B cell (primary cell): Measurements from ENCODE around the gene AXIN1. TPM values are rescaled to one million over a fixed set of nuclear protein-coding genes. Genes with fewer than 3 reads are reported as not detected.

ENCODE experiments used
- ATAC-seq: fragments of 200-7000 bp; cut with Tn5 transposase; one replicate; pipeline ENCODE4 v1.10.0; 2021; ENCODE audit warnings: low read depth, mild to moderate bottlenecking, moderate number of reproducible peaks, moderate library complexity
- CTCF ChIA-PET: fragments of 350-600 bp; sonication (Branson Sonifier 250); formaldehyde crosslinking; loops from one replicate; lab custom pipeline; 2021; ENCODE audit warnings: antibody characterized with exemption, inconsistent platforms; lab: Charles Lee
- POLR2A ChIA-PET: fragments of 350-600 bp; sonication (Branson Sonifier 250); formaldehyde crosslinking; loops from one replicate; lab custom pipeline; 2021; ENCODE audit warnings: antibody characterized with exemption; lab: Charles Lee
- DNase-seq: peaks from one replicate; pipeline ENCODE4 v3.0.0; 2013
- H2AFZ ChIP-seq: 2 replicates; pipeline ENCODE4 v1.6.1; 2012; ENCODE audit warnings: mild to moderate bottlenecking, low read depth, low read length; ENCODE audit not compliant: insufficient read depth, poor library complexity, severe bottlenecking
- H3K27ac ChIP-seq, 2 donors: 1 replicate in 1 of 2; 2 replicates in 1 of 2; pipeline ENCODE4 v1.5.1; 2012 to 2013; ENCODE audit warnings: low read length in 2 of 2, mild to moderate bottlenecking in 2 of 2, moderate library complexity in 1 of 2
- H3K27me3 ChIP-seq, 4 experiments: fragments of 200-600 bp in 1 of 4; sonication (generic) in 1 of 4; replicated peaks in 1 of 4; 1 replicate in 2 of 4; 2 replicates in 2 of 4; pipeline versions ENCODE4 v1.6.1 to v1.7.0; 2013 to 2016; ENCODE audit warnings: low read length in 3 of 4, mild to moderate bottlenecking in 2 of 4, mixed read lengths in 1 of 4, moderate library complexity in 1 of 4; ENCODE audit not compliant: insufficient read depth in 4 of 4, control insufficient read depth in 3 of 4; ENCODE audit errors: control extremely low read depth in 1 of 4
- H3K36me3 ChIP-seq, 2 experiments: replicated peaks in 1 of 2; 1 replicate in 1 of 2; 2 replicates in 1 of 2; pipeline versions ENCODE4 v1.6.1 to v1.7.1; 2013; ENCODE audit warnings: low read length in 1 of 2; ENCODE audit not compliant: insufficient read depth in 2 of 2, control insufficient read depth in 1 of 2; ENCODE audit errors: control extremely low read depth in 1 of 2, extremely low read depth in 1 of 2
- H3K4me1 ChIP-seq, 2 donors: fragments of 200-600 bp in 1 of 2; sonication (generic) in 1 of 2; 1 replicate in 1 of 2; 2 replicates in 1 of 2; pipeline versions ENCODE4 v1.5.1 to v1.6.1; 2013 to 2017; ENCODE audit warnings: low read length in 2 of 2; ENCODE audit not compliant: control insufficient read depth in 2 of 2, insufficient read depth in 2 of 2
- H3K4me2 ChIP-seq: replicated peaks from 2 replicates; pipeline ENCODE3; 2012; ENCODE audit warnings: mild to moderate bottlenecking, low read depth, low read length; ENCODE audit not compliant: poor library complexity, severe bottlenecking
- H3K4me3 ChIP-seq, 5 experiments: fragments of 200-600 bp in 1 of 5; sonication (generic) in 1 of 5; 1 replicate in 3 of 5; 2 replicates in 2 of 5; pipeline versions ENCODE4 v1.5.1 to v1.7.0; 2011 to 2016; ENCODE audit warnings: low read length in 4 of 5, mild to moderate bottlenecking in 4 of 5, low read depth in 2 of 5, control low read depth in 1 of 5, moderate library complexity in 1 of 5; ENCODE audit not compliant: insufficient read depth in 1 of 5; ENCODE audit errors: control extremely low read depth in 1 of 5, extremely low read depth in 1 of 5
- H3K79me2 ChIP-seq: fragments of 200-600 bp; sonication (generic); one replicate; pipeline ENCODE4 v1.6.0; 2016; ENCODE audit warnings: low read length; ENCODE audit not compliant: control insufficient read depth, insufficient read depth
- H3K9ac ChIP-seq: fragments of 200-600 bp; sonication (generic); 2 replicates; pipeline ENCODE4 v1.6.1; 2017; ENCODE audit warnings: mild to moderate bottlenecking, low read length, moderate library complexity
- H3K9me3 ChIP-seq, 3 donors: one replicate each; pipeline versions ENCODE4 v1.6.1 to v1.7.1; 2013; ENCODE audit warnings: low read length in 2 of 3; ENCODE audit not compliant: control insufficient read depth in 2 of 3, insufficient read depth in 1 of 3; ENCODE audit errors: control extremely low read depth in 1 of 3
- H4K20me1 ChIP-seq: 2 replicates; pipeline ENCODE4 v1.6.0; 2012; ENCODE audit warnings: mild to moderate bottlenecking, low read length; ENCODE audit not compliant: insufficient read depth, control insufficient read depth, poor library complexity, severe bottlenecking
- H3K27ac Mint-ChIP-seq: one replicate; pipeline ENCODE4 v1.8.0; 2021; ENCODE audit warnings: mixed read lengths
- H3K27me3 Mint-ChIP-seq: one replicate; pipeline ENCODE4 v1.8.0; 2021; ENCODE audit warnings: mixed read lengths
- H3K4me1 Mint-ChIP-seq: one replicate; pipeline ENCODE4 v1.8.0; 2021; ENCODE audit warnings: mixed read lengths
- H3K4me3 Mint-ChIP-seq: one replicate; pipeline ENCODE4 v1.8.0; 2021; ENCODE audit warnings: mixed read lengths
- H3K9me3 Mint-ChIP-seq: one replicate; pipeline ENCODE4 v1.8.0; 2022; ENCODE audit warnings: mixed read lengths; ENCODE audit not compliant: insufficient read depth
- CTCF ChIP-seq: fragments of 200-600 bp; IDR thresholded peaks from one replicate; pipeline ENCODE4 v1.8.0; 2022; ENCODE audit warnings: antibody characterized with exemption, mild to moderate bottlenecking
- EZH2 ChIP-seq: IDR thresholded peaks from 2 replicates; pipeline ENCODE4 v1.6.1; 2012; ENCODE audit warnings: borderline replicate concordance, low read depth, mild to moderate bottlenecking, moderate library complexity, low read length; ENCODE audit not compliant: insufficient read depth, poor library complexity, severe bottlenecking
- WGBS: methylation state at CpG from one replicate; pipeline ENCODE4 v1.1.5; 2013; ENCODE audit warnings: missing lambda C conversion rate; ENCODE audit not compliant: insufficient coverage; 5-methylcytosine and 5-hydroxymethylcytosine counted together
- intact Hi-C: fragments of 100-400 bp; cut with micrococcal nuclease; formaldehyde crosslinking; loops from one replicate; pipeline ENCODE4 v1.10.0; 2022
- polyA plus RNA-seq: library from polyadenylated mRNA; depleted of rRNA; stranded (reverse); fragments of >200 nt; gene quantifications from 2 replicates; pipeline ENCODE4 v1.2.3, GENCODE V29; 2012
- total RNA-seq, 2 donors: library from RNA; stranded (reverse); fragments of 120-200 nt in 1 of 2; gene quantifications; 1 replicate in 1 of 2; 2 replicates in 1 of 2; pipeline versions ENCODE4 v1.2.3 to v1.2.4, GENCODE V29; 2013 to 2022

The AXIN1 gene
- total and polyA plus RNA-seq, 2 donors (not counting 1 experiment from before 2014, with no cell fraction given) = 39.0 to 40.8 TPM

- no peak overlapping the region for H2AFZ ChIP-seq
- H3K79me2 ChIP-seq = peaks cover 45% of the 10 kb centered on the region
- intact Hi-C loops = no loop called here
- Mint-ChIP-seq H3K4me3 (no peak overlapping the region), H3K4me1 (peaks cover 2% of the 10 kb centered on the region), H3K9me3 (no peaks in the 10 kb centered on the region), H3K27me3 (no peaks in the 10 kb centered on the region), H3K27ac (no peak overlapping the region)
- H3K4me3 ChIP-seq = no peak overlapping the region
- H3K27me3 ChIP-seq = no peaks in the 10 kb centered on the region
- ChIA-PET POLR2A (no interaction called here), CTCF (interaction anchor here (0.7 to 1.2 kb wide), 2 partner anchors 90 to 203 kb away, joined by 4 to 5 read pairs; no protein-coding TSS in a partner anchor)
- no peak overlapping the region for H3K9ac ChIP-seq
- no peaks in the 10 kb centered on the region for H3K4me1 ChIP-seq
- WGBS = 55% methylated on average over 7 of the region's 7 CpGs
- TF ChIP-seq EZH2 (no peak), CTCF (no peak)
- no peak overlapping the region for H3K27ac ChIP-seq
- ATAC-seq (no peak), DNase-seq (no peak)
- H3K9me3 ChIP-seq = no peaks in the 10 kb centered on the region
- peaks cover 45% of the 10 kb centered on the region for H4K20me1 ChIP-seq
- no peak overlapping the region for H3K4me2 ChIP-seq
- H3K36me3 ChIP-seq = peaks cover 1 to 47% of the 10 kb centered on the region in 2 experiments
Measured at GRCh38 chr16:309476-309875, 43.0 kb downstream of the AXIN1 start.

- WGBS = 91% methylated on average over 21 of the region's 21 CpGs
- Histone ChIP-seq H3K27ac (no peak overlapping the region), H3K4me1 (no peaks in the 10 kb centered on the region), H3K79me2 (peaks cover 28% of the 10 kb centered on the region), H3K27me3 (no peaks in the 10 kb centered on the region), H3K9me3 (no peaks in the 10 kb centered on the region), H2AFZ (no peak overlapping the region), H4K20me1 (peaks cover 28% of the 10 kb centered on the region), H3K4me2 (no peak overlapping the region), H3K4me3 (no peak overlapping the region), H3K36me3 (peaks cover 1 to 33% of the 10 kb centered on the region in 2 experiments), H3K9ac (no peak overlapping the region)
- ChIA-PET POLR2A (no interaction called here), CTCF (no interaction called here)
- no peak overlapping the region for H3K4me3 Mint-ChIP-seq
- no peak overlapping the region for H3K27ac Mint-ChIP-seq
- TF ChIP-seq CTCF = no peak
- no peak for TF ChIP-seq EZH2
- peaks cover 2% of the 10 kb centered on the region for H3K4me1 Mint-ChIP-seq
- H3K27me3 Mint-ChIP-seq = no peaks in the 10 kb centered on the region
- no peaks in the 10 kb centered on the region for H3K9me3 Mint-ChIP-seq
- ATAC-seq = no peak
- DNase-seq = no peak
- intact Hi-C loops = no loop called here
Measured at GRCh38 chr16:307691-308312, 44.7 kb downstream of the AXIN1 start.
